ENCODE data around the gene PLA2G6.

Gene PLA2G6

DNA sequence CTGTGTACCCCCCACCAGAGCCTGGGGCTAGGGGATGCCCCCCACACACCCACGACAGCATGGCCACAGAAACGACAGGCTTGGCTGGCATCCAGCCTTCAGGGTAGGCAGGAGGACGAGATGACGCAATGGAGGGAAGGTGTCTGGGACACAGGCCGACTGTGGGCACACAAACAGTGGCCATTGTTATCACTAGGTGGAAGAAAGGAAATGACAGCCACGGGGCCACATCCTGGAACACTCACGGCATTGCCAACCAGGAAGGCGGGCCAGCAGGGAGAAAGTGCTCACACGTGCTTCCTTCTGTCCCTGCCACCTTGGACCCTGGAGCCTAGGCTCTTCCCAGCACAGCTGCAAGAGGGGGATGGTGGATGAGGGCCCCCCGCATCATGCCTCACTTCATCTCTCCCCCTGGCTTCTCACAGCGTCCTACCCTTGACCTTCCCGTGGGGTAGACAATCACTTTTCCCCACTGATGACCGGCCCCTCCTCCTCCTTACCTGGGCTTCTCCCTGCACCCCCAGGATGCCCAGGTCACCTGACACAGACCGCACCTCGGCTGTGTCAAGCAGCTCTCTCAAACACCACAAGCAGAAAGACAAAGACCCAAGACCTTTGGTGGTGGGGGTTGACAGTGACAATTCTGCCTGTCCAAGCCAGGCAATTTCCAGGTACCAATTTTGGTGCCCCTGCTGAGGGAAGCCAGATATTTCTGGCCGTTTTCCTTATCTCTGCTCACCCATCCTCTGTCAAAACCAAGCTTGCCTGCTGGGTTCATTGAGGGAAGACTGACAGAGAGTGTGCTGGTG is 8.6 kb downstream of the PLA2G6 start:
- in situ Hi-C loops (cut with HindIII; ENCODE audit: low sequenced_read_pairs): loop anchor here (5.0 kb wide), 1 partner anchor 76 kb away; no protein-coding TSS in a partner anchor
- H3K4me3 ChIP-seq (ENCODE audit: low read depth, low read length): no peak overlapping the region
- DNase-seq (ENCODE audit: low read depth): no peak
- TF ChIP-seq, protein P1, sequence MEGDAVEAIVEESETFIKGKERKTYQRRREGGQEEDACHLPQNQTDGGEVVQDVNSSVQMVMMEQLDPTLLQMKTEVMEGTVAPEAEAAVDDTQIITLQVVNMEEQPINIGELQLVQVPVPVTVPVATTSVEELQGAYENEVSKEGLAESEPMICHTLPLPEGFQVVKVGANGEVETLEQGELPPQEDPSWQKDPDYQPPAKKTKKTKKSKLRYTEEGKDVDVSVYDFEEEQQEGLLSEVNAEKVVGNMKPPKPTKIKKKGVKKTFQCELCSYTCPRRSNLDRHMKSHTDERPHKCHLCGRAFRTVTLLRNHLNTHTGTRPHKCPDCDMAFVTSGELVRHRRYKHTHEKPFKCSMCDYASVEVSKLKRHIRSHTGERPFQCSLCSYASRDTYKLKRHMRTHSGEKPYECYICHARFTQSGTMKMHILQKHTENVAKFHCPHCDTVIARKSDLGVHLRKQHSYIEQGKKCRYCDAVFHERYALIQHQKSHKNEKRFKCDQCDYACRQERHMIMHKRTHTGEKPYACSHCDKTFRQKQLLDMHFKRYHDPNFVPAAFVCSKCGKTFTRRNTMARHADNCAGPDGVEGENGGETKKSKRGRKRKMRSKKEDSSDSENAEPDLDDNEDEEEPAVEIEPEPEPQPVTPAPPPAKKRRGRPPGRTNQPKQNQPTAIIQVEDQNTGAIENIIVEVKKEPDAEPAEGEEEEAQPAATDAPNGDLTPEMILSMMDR (IDR thresholded peaks at IDR 0.05; ENCODE audit: low read depth, low read length, missing control alignments): no peak

DNA sequence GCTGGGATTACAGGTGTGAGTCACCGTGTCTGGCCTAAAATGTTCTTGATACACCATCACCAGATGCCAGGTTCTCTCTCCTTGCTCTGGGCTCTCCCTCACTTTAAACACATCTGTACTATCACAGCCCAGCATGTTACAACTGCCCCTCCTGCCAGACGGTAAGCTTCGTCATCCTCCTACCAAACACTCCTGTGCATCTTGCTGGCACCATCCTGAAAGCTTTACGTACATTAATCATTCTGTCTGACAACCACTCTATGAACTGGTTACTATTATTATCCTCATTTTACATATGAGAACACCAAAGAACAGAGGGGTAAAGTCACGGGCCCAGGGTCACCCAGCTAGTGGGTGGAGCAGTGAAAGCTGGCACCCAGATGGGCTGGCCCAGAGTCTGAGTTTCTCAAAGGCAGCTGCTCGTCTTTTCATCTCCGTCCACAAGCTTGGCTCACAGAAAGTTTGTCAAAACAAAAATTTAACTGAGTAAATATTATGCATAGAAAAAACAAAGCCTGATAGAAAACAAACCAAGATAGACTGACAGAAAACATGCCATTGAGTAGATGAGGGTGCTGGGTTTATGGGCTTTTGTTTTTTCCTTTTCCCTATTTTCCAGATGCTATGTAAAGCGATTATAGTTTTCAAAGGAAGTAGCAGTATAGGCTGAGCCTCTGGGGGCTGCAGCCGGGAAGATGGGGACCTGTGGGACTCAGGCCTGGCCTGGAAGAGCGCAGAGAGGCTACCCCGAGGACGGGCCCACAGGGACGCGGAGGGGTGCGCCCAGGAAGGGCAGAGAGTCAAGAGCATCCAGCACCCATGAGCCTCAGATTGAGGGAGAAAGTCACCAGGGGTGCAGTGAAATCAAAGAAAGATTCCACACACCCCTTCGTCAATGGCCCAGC is 9.5 kb downstream of the PLA2G6 start:
- no peak overlapping the region for H3K4me3 ChIP-seq (ENCODE audit: low read depth, low read length)
- in situ Hi-C loops (cut with HindIII; ENCODE audit: low sequenced_read_pairs): loop anchor here (5.0 kb wide), 1 partner anchor 75 kb away; no protein-coding TSS in a partner anchor
- TF ChIP-seq, protein P1 (IDR thresholded peaks at IDR 0.05; ENCODE audit: low read depth, low read length, missing control alignments): no peak
- no peak for DNase-seq (ENCODE audit: low read depth)

DNA sequence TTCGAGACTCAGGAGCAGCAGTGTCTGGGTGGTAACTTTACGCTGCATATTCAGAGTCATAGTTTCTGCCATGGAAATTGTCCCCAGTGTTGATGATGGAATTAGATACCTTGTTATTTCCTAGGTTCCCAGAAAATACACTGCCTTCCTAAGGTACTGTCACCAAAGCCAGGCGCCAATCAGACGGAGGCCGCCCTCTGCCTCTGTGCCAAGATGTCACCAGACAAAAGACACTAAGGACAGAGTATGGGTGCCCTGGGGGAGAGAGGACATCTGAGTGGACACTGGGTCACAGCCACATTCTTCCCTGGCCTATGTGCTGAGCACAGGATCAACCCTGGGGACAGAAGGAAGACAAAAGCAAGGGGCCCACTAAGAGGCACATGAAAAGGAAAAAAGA is 11.2 kb downstream of the PLA2G6 start:
- no peak overlapping the region for H3K4me3 ChIP-seq (ENCODE audit: low read depth, low read length)
- TF ChIP-seq, protein P1 (IDR thresholded peaks at IDR 0.05; ENCODE audit: low read depth, low read length, missing control alignments): no peak
- DNase-seq (ENCODE audit: low read depth): no peak
- in situ Hi-C loops (cut with HindIII; ENCODE audit: low sequenced_read_pairs): loop anchor here (5.0 kb wide), 1 partner anchor 73 kb away; no protein-coding TSS in a partner anchor

DNA sequence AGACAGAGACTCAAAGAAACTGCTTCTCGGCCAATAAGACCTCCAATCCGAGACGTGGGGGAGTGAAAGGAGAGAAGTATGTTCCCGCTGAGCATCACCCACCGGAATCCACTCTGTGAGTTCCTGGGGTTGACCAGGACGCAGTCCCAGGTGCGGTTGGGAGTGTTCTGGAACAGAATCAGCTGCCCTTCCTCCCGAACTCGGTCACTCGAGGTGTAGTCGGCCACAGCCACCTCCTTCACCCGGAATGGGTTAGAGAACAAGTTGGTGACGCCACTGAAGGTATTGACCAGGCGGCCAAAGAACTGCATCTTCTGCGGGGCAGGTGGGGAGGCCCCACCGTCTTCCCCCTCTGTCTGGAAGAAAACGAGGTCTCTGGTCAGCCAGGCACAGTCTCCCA is 12.5 kb downstream of the PLA2G6 start:
- DNase-seq (ENCODE audit: low read depth): no peak
- in situ Hi-C loops (cut with HindIII; ENCODE audit: low sequenced_read_pairs): no loop called here
- TF ChIP-seq, protein P1 (IDR thresholded peaks at IDR 0.05; ENCODE audit: low read depth, low read length, missing control alignments): no peak
- no peak overlapping the region for H3K4me3 ChIP-seq (ENCODE audit: low read depth, low read length)

DNA sequence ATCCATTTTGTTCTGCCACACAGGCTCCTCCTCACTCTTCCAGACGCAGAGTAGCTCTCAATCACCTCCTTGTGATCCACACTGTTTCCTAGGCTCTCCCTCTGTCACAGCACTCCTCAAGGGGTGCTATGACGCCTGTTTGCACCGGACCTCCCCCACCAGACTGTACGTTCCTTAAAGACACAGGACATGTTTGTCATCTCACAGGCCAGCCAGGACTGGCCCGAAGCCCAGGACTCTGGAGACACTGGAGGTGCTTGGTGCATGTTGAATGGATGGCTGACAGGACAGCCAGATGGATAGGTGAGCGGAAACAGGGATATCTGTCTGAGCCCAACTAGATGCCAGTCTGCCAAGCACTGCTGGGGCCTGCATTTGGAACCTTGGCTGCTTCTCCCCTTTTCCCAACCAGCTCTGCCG is 13.6 kb downstream of the PLA2G6 start:
- DNase-seq (ENCODE audit: low read depth): no peak
- no peak overlapping the region for H3K4me3 ChIP-seq (ENCODE audit: low read depth, low read length)
- TF ChIP-seq, protein P1 (IDR thresholded peaks at IDR 0.05; ENCODE audit: low read depth, low read length, missing control alignments): no peak
- in situ Hi-C loops (cut with HindIII; ENCODE audit: low sequenced_read_pairs): no loop called here

DNA sequence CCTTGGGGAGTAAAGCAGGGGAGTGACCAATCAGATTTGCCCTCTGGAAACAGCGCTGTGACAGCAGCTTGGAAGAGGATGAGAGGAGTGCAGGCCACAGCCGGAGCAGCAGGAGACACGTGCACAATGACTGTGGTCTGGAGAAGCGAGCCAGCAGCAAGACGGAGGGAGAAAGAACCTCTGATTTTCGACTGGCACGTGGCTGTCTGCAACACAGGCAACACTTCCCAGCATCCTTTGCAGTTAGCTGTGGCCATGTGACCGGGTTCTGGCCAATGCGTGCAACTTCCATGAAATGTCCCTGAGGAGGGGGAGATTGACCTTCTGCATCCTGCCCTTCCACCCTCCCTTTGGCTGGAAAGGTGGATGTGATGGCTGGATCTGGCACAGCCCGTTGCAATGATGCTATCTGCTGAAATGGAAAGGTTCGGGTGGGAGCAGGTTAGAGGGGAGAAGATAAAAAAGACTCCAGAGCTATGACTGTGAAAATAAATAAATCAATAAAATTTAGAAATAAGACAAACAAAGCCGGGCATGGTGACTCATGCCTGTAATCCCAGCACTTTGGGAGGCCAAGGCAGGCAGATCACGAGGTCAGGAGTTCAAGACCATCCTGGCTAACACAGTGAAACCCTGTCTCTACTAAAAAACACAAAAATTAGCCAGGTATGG is 15.6 kb downstream of the PLA2G6 start:
- DNase-seq (ENCODE audit: low read depth): no peak
- H3K4me3 ChIP-seq (ENCODE audit: low read depth, low read length): no peak overlapping the region
- TF ChIP-seq, protein P1 (IDR thresholded peaks at IDR 0.05; ENCODE audit: low read depth, low read length, missing control alignments): no peak
- in situ Hi-C loops (cut with HindIII; ENCODE audit: low sequenced_read_pairs): no loop called here

Data from astrocyte of the cerebellum (primary cell).